HUES48 (cell line): ENCODE measurements around the gene NELFB.

Source experiments
- H3K27ac ChIP-seq: one replicate; pipeline ENCODE4 v1.7.0; 2013; ENCODE audit warnings: low read depth, low read length, inconsistent platforms
- H3K27me3 ChIP-seq: 2 replicates; pipeline ENCODE4 v1.6.1; 2013; ENCODE audit warnings: mild to moderate bottlenecking, low read length; ENCODE audit not compliant: control insufficient read depth, insufficient read depth
- H3K36me3 ChIP-seq: 2 replicates; pipeline ENCODE4 v1.6.1; 2013; ENCODE audit warnings: low read length; ENCODE audit not compliant: control insufficient read depth, insufficient read depth
- H3K4me1 ChIP-seq: 2 replicates; pipeline ENCODE4 v1.6.1; 2013; ENCODE audit warnings: mild to moderate bottlenecking, low read length; ENCODE audit not compliant: control insufficient read depth, insufficient read depth
- H3K4me3 ChIP-seq: 2 replicates; pipeline ENCODE4 v1.5.1; 2013; ENCODE audit warnings: mild to moderate bottlenecking, low read depth, low read length
- H3K9ac ChIP-seq: 2 replicates; pipeline ENCODE4 v1.6.1; 2013; ENCODE audit warnings: mild to moderate bottlenecking, low read depth, low read length, moderate library complexity
- H3K9me3 ChIP-seq: 2 replicates; pipeline ENCODE4 v1.6.1; 2013; ENCODE audit warnings: low read length; ENCODE audit not compliant: control insufficient read depth, insufficient read depth

NELFB gene

GRCh38 chr9:137267933-137268355, 12.8 kb downstream of the NELFB start:
- peaks cover 76% of the 10 kb centered on the region for H3K36me3 ChIP-seq
- H3K4me3 ChIP-seq: no peak overlapping the region

DNA sequence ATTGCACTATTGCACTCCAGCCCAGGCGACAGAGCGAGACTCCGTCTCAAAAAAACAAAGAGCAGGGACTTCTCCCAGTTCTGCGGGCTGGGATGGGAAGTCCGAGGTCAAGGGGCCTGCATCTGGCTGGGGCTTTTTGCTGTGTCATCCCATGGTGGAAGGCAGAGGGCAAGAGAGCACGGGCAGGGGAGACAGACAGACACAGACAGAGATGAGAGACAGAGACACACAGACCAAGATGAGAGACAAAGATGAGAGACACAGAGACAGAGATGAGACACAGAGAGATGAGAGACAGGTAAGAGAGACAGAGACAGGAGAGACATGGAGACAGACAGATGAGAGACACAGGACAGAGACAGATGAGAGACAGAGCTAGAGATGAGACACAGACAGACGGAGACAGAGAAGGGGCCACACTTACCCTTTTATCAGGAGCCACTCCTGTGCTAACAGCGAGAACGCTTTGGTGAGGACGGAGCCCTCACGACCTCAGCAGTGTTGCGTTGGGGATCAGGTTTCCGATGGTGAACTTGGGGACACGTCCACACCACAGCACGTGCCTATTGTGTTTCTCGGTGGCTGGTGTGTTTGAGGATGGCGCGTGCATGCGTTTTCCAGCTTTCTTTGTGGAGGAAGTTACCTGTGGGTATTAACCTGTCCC, 13.5 kb downstream of the NELFB start:
- H3K36me3 ChIP-seq: peaks cover 76% of the 10 kb centered on the region
- H3K9me3 ChIP-seq: no peaks in the 10 kb centered on the region
- H3K4me3 ChIP-seq: no peak overlapping the region
- H3K9ac ChIP-seq: no peak overlapping the region
- H3K27ac ChIP-seq: no peak overlapping the region
- no peaks in the 10 kb centered on the region for H3K4me1 ChIP-seq
- no peaks in the 10 kb centered on the region for H3K27me3 ChIP-seq

More at GRCh38 chr9:137267933-137268355, 12.8 kb downstream of the NELFB start:
- H3K9ac ChIP-seq: no peak overlapping the region
- no peak overlapping the region for H3K27ac ChIP-seq
- no peaks in the 10 kb centered on the region for H3K4me1 ChIP-seq
- no peaks in the 10 kb centered on the region for H3K9me3 ChIP-seq
- H3K27me3 ChIP-seq: no peaks in the 10 kb centered on the region

DNA sequence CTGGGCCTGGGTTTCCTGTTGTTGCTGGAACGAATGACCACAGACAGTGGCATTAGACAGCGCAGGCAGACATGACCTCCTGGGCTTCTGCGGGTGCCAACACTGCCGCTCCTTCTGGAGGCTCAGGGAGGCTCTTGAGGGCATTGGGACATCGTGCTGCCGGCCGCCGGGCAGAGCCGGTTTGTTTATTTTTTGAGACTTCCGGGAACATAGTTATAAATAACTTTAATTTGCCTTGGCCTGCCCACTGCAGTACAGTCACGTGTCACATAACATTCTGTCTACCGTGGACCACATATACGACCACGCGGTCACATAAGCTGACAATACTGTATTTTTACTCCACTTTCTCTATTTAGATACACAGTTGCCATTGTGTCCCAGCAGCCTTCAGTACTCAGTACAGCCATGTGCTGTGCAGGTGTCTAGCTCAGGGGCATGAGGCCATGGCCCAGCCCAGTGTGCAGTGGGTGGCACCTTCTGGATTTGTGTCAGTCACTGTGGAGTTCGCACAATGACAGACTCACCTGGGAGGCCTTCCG, 14.2 kb downstream of the NELFB start:
- no peaks in the 10 kb centered on the region for H3K9me3 ChIP-seq

GRCh38 chr9:137270929-137271695, 16.0 kb downstream of the NELFB start:
- peaks cover 2% of the 10 kb centered on the region; the same call in 1 of the 2 replicates for H3K4me1 ChIP-seq

More for the DNA sequence above, 14.2 kb downstream of the NELFB start:
- Histone ChIP-seq H3K36me3 (peaks cover 69% of the 10 kb centered on the region), H3K9ac (no peak overlapping the region), H3K27me3 (no peaks in the 10 kb centered on the region), H3K4me1 (no peaks in the 10 kb centered on the region), H3K27ac (no peak overlapping the region), H3K4me3 (no peak overlapping the region)

DNA sequence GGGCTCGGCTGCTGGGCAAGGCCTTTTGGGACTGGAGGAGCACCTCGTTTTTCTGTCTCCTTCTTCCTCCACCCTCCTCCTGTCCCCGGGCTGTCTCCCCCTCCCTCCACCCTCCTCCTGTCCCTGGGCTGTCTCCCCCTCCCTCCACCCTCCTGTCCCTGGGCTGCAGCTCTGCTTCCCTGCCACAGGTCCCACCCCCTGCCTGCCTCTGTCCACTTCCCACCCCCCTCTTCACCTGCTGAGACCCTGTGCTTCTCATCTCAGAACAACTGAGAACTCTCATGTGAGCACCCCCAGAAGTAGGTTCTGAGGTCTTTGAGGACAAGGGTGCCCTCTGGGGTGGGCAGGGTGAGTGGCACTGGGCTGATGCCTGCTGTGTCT, 16.6 kb downstream of the NELFB start:
- Histone ChIP-seq H3K36me3 (peaks cover 50% of the 10 kb centered on the region), H3K27me3 (no peaks in the 10 kb centered on the region), H3K4me3 (no peak overlapping the region), H3K9me3 (no peaks in the 10 kb centered on the region), H3K27ac (no peak overlapping the region), H3K9ac (no peak overlapping the region), H3K4me1 (peaks cover 7% of the 10 kb centered on the region; the same call in 1 of the 2 replicates)

More at GRCh38 chr9:137270929-137271695, 16.0 kb downstream of the NELFB start:
- Histone ChIP-seq H3K27me3 (no peaks in the 10 kb centered on the region), H3K4me3 (no peak overlapping the region), H3K9ac (no peak overlapping the region), H3K9me3 (no peaks in the 10 kb centered on the region), H3K36me3 (peaks cover 54% of the 10 kb centered on the region), H3K27ac (no peak overlapping the region)

- no peak overlapping the region for H3K27ac ChIP-seq
- H3K36me3 ChIP-seq: peaks cover 43% of the 10 kb centered on the region
- no peak overlapping the region for H3K4me3 ChIP-seq
- H3K4me1 ChIP-seq: peaks cover 15% of the 10 kb centered on the region
- H3K27me3 ChIP-seq: no peaks in the 10 kb centered on the region
- H3K9ac ChIP-seq: no peak overlapping the region
- H3K9me3 ChIP-seq: no peaks in the 10 kb centered on the region
These were observed 17.3 kb downstream of the NELFB start for GRCh38 chr9:137272241-137273094.

- H3K9ac ChIP-seq: no peak overlapping the region
- peaks cover 19% of the 10 kb centered on the region for H3K4me1 ChIP-seq
These were observed 18.0 kb downstream of the NELFB start for GRCh38 chr9:137273095-137273490.

GRCh38 chr9:137273611-137274320, 18.6 kb downstream of the NELFB start:
- no peak overlapping the region for H3K9ac ChIP-seq
- H3K4me1 ChIP-seq: peaks cover 19% of the 10 kb centered on the region
- H3K36me3 ChIP-seq: peaks cover 32% of the 10 kb centered on the region
- H3K4me3 ChIP-seq: no peak overlapping the region
- H3K27me3 ChIP-seq: peaks cover 4% of the 10 kb centered on the region; the same call in 1 of the 2 replicates
- no peaks in the 10 kb centered on the region for H3K9me3 ChIP-seq
- H3K27ac ChIP-seq: no peak overlapping the region

More at GRCh38 chr9:137273095-137273490, 18.0 kb downstream of the NELFB start:
- Histone ChIP-seq H3K36me3 (peaks cover 37% of the 10 kb centered on the region), H3K27ac (no peak overlapping the region), H3K4me3 (no peak overlapping the region), H3K9me3 (no peaks in the 10 kb centered on the region), H3K27me3 (no peaks in the 10 kb centered on the region)

DNA sequence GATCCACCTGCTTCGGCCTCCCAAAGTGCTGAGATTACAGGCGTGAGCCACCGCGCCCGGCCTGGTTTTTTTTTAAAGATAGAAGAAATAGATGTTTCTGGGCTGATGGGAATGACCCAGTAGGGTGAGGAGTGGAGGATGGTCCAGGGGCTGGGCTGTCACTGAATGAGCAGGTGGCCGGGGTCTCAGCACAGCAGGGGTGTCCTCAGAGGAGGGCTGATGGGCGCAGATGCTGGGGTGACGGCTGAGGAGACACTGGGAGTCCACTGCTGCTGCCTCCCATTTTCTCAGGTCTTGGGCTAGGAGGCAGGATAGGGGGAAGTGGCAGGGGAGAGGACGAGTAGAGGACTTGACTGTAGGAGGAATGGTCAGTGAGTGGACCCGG, 20.1 kb downstream of the NELFB start:
- peaks cover 19% of the 10 kb centered on the region for H3K4me1 ChIP-seq
- H3K27ac ChIP-seq: no peak overlapping the region
- H3K36me3 ChIP-seq: peaks cover 22% of the 10 kb centered on the region
- no peaks in the 10 kb centered on the region for H3K9me3 ChIP-seq
- H3K4me3 ChIP-seq: no peak overlapping the region
- no peak overlapping the region for H3K9ac ChIP-seq
- H3K27me3 ChIP-seq: peaks cover 10% of the 10 kb centered on the region; the same call in 1 of the 2 replicates
